HTR-8/SVneo (cell line): ENCODE results near the gene GPC5.
"Not testable (repeated sequence)": the region's sequence is repeated elsewhere in the genome, so short reads cannot be mapped to it uniquely, and the experiment has no call there.

Experiments used
- DNase-seq: peaks from one replicate; pipeline ENCODE4 v3.0.0; 2011; ENCODE audit warnings: low spot score, mixed read lengths; ENCODE audit not compliant: insufficient read length
- FAIRE-seq: peaks from 2 replicates; lab custom pipeline; 2011; peaks lifted over from hg19 to GRCh38; lab: Jason Lieb, UNC

GPC5 gene

GRCh38 chr13:92640936-92641335 is 1242.5 kb downstream of the GPC5 start:
- no peak for DNase-seq
- FAIRE-seq, result no peak

- DNase-seq (no peak), FAIRE-seq (no peak)
Measured at GRCh38 chr13:92649140-92649813, 1250.9 kb downstream of the GPC5 start.

- no peak for DNase-seq
- FAIRE-seq, result no peak
Measured at GRCh38 chr13:92656103-92656502, 1257.7 kb downstream of the GPC5 start.

- DNase-seq, result no peak
- no peak for FAIRE-seq
Measured at GRCh38 chr13:92656648-92657047, 1258.2 kb downstream of the GPC5 start.

- FAIRE-seq (no peak), DNase-seq (no peak)
Measured at GRCh38 chr13:92657565-92657964, 1259.1 kb downstream of the GPC5 start.

GRCh38 chr13:92658293-92658692 is 1259.9 kb downstream of the GPC5 start:
- FAIRE-seq (no peak), DNase-seq (no peak)

GRCh38 chr13:92661406-92661805 is 1263.0 kb downstream of the GPC5 start:
- DNase-seq (no peak), FAIRE-seq (no peak)

GRCh38 chr13:92668157-92668556 is 1269.7 kb downstream of the GPC5 start:
- DNase-seq, result no peak
- FAIRE-seq, result no peak

GRCh38 chr13:92670096-92670495 is 1271.7 kb downstream of the GPC5 start:
- FAIRE-seq (no peak), DNase-seq (no peak)

- FAIRE-seq (no peak), DNase-seq (no peak)
Measured at GRCh38 chr13:92671821-92672220, 1273.4 kb downstream of the GPC5 start.

- DNase-seq, result no peak
- no peak for FAIRE-seq
Measured at GRCh38 chr13:92676246-92676645, 1277.8 kb downstream of the GPC5 start.

- DNase-seq, result no peak
- no peak for FAIRE-seq
Measured at GRCh38 chr13:92677571-92677970, 1279.2 kb downstream of the GPC5 start.

GRCh38 chr13:92679602-92680001 is 1281.2 kb downstream of the GPC5 start:
- no peak for FAIRE-seq
- no peak for DNase-seq

- no peak for DNase-seq
- FAIRE-seq, result no peak
Measured at GRCh38 chr13:92681239-92681638, 1282.8 kb downstream of the GPC5 start.

- FAIRE-seq, result no peak
- DNase-seq, result no peak
Measured at GRCh38 chr13:92682832-92683517, 1284.6 kb downstream of the GPC5 start.

GRCh38 chr13:92694047-92694446 is 1295.6 kb downstream of the GPC5 start:
- FAIRE-seq (no peak), DNase-seq (no peak)

GRCh38 chr13:92695827-92696226 is 1297.4 kb downstream of the GPC5 start:
- DNase-seq, FAIRE-seq: not testable (repeated sequence)

GRCh38 chr13:92716749-92717148 is 1318.3 kb downstream of the GPC5 start:
- FAIRE-seq, result no peak
- DNase-seq, result peak; percentile 4

- no peak for FAIRE-seq
- no peak for DNase-seq
Measured at GRCh38 chr13:92717857-92718256, 1319.4 kb downstream of the GPC5 start.

- FAIRE-seq, result no peak
- no peak for DNase-seq
Measured at GRCh38 chr13:92719868-92720267, 1321.4 kb downstream of the GPC5 start.

GRCh38 chr13:92721620-92722019 is 1323.2 kb downstream of the GPC5 start:
- FAIRE-seq (no peak), DNase-seq (no peak)

- no peak for DNase-seq
- no peak for FAIRE-seq
Measured at GRCh38 chr13:92727118-92727517, 1328.7 kb downstream of the GPC5 start.
